HUES64 (cell line): ENCODE data around the gene CATSPERE.
"Not testable (repeated sequence)": the region's sequence is repeated elsewhere in the genome, so short reads cannot be mapped to it uniquely, and the experiment has no call there.

Experiments used
- H3K27ac ChIP-seq: 2 replicates; pipeline ENCODE4 v1.7.0; 2013; ENCODE audit warnings: low read depth, low read length, inconsistent platforms
- H3K27me3 ChIP-seq: 2 replicates; pipeline ENCODE4 v1.6.1; 2013; ENCODE audit warnings: mild to moderate bottlenecking, low read length; ENCODE audit not compliant: insufficient read depth
- H3K36me3 ChIP-seq: 2 replicates; pipeline ENCODE4 v1.6.1; 2013; ENCODE audit warnings: mild to moderate bottlenecking, low read length; ENCODE audit not compliant: insufficient read depth
- H3K4me1 ChIP-seq: 2 replicates; pipeline ENCODE4 v1.6.1; 2013; ENCODE audit warnings: mild to moderate bottlenecking, low read length, moderate library complexity; ENCODE audit not compliant: insufficient read depth
- H3K4me3 ChIP-seq: 2 replicates; pipeline ENCODE4 v1.5.1; 2013; ENCODE audit warnings: mild to moderate bottlenecking, low read length, moderate library complexity
- H3K9ac ChIP-seq: 2 replicates; pipeline ENCODE4 v1.6.1; 2013; ENCODE audit warnings: mild to moderate bottlenecking, low read depth, low read length
- H3K9me3 ChIP-seq: 2 replicates; pipeline ENCODE4 v1.6.1; 2013; ENCODE audit warnings: low read depth, low read length; ENCODE audit not compliant: insufficient read depth
- WGBS: fragments of 150-250, 120-280 bp; methylation state at CpG from one replicate; pipeline ENCODE4 v1.1.7; 2013; ENCODE audit warnings: missing lambda C conversion rate; 5-methylcytosine and 5-hydroxymethylcytosine counted together

The CATSPERE gene

GRCh38 chr1:244450597-244451538, 10.2 kb upstream of the CATSPERE start:
- H3K4me3 ChIP-seq = peak overlapping the region; percentile 94
- 3% methylated on average over 41 of the region's 41 CpGs for WGBS
- H3K4me1 ChIP-seq = peaks cover 69% of the 10 kb centered on the region
- no peaks in the 10 kb centered on the region for H3K9me3 ChIP-seq
- no peaks in the 10 kb centered on the region for H3K27me3 ChIP-seq
- H3K27ac ChIP-seq = peak overlapping the region; percentile 91
- peak overlapping the region; percentile 88 for H3K9ac ChIP-seq
- H3K36me3 ChIP-seq = peaks cover 20% of the 10 kb centered on the region

- H3K27ac ChIP-seq = peak within 1 kb of the TSS; percentile 91
Measured at GRCh38 chr1:244451539-244451950, 9.5 kb upstream of the CATSPERE start, which contains the start of gene ADSS2. ADSS2 (minus strand) TSS chr1:244451909; CDS start chr1:244451817, 92 bp downstream.

GRCh38 chr1:244451951-244452795, 8.9 kb upstream of the CATSPERE start:
- H3K9ac ChIP-seq = 0 out of 2 replicates have a peak overlapping the region, but pooled peaks have one; percentile 19
- no peaks in the 10 kb centered on the region for H3K27me3 ChIP-seq
- peak overlapping the region; percentile 94 for H3K4me3 ChIP-seq
- peak overlapping the region; percentile 7; the same call in 1 of the 2 replicates for H3K27ac ChIP-seq
- WGBS = 4% methylated on average over 45 of the region's 47 CpGs
- H3K9me3 ChIP-seq = no peaks in the 10 kb centered on the region
- H3K36me3 ChIP-seq = peaks cover 20% of the 10 kb centered on the region
- H3K4me1 ChIP-seq = peaks cover 63% of the 10 kb centered on the region

More at GRCh38 chr1:244451539-244451950, 9.5 kb upstream of the CATSPERE start, which contains the start of gene ADSS2:
- H3K27me3 ChIP-seq = no peaks in the 10 kb centered on the region
- peaks cover 20% of the 10 kb centered on the region for H3K36me3 ChIP-seq
- peak within 1 kb of the TSS; percentile 94 for H3K4me3 ChIP-seq
- H3K9ac ChIP-seq = peak within 1 kb of the TSS; percentile 88
- no peaks in the 10 kb centered on the region for H3K9me3 ChIP-seq
- peaks cover 69% of the 10 kb centered on the region for H3K4me1 ChIP-seq
- under 1% methylated on average over 45 of the region's 45 CpGs for WGBS

GRCh38 chr1:244454412-244454811, 6.7 kb upstream of the CATSPERE start:
- peak overlapping the region; percentile 62 for H3K27ac ChIP-seq
- 73% methylated on average over 6 of the region's 6 CpGs for WGBS
- H3K4me3 ChIP-seq = no peak overlapping the region; the same call in 1 of the 2 replicates
- H3K9me3 ChIP-seq = peaks cover 12% of the 10 kb centered on the region; the same call in 1 of the 2 replicates
- H3K27me3 ChIP-seq = no peaks in the 10 kb centered on the region
- peak overlapping the region; percentile 61 for H3K9ac ChIP-seq
- peaks cover 41% of the 10 kb centered on the region for H3K4me1 ChIP-seq
- H3K36me3 ChIP-seq = peaks cover 8% of the 10 kb centered on the region

- no peaks in the 10 kb centered on the region for H3K36me3 ChIP-seq
- no peak overlapping the region for H3K9ac ChIP-seq
- 91% methylated on average over 1 of the region's 1 CpG for WGBS
- no peak overlapping the region for H3K4me3 ChIP-seq
- H3K9me3 ChIP-seq = peaks cover 12% of the 10 kb centered on the region; the same call in 1 of the 2 replicates
- H3K27me3 ChIP-seq = no peaks in the 10 kb centered on the region
- peaks cover 30% of the 10 kb centered on the region for H3K4me1 ChIP-seq
- no peak overlapping the region for H3K27ac ChIP-seq
Measured at GRCh38 chr1:244456586-244456985, 4.5 kb upstream of the CATSPERE start.

- H3K36me3 ChIP-seq = no peaks in the 10 kb centered on the region
- no peak overlapping the region for H3K27ac ChIP-seq
- H3K9me3 ChIP-seq = peaks cover 12% of the 10 kb centered on the region; the same call in 1 of the 2 replicates
- no peaks in the 10 kb centered on the region for H3K27me3 ChIP-seq
- H3K4me1 ChIP-seq = peaks cover 27% of the 10 kb centered on the region
- H3K9ac ChIP-seq = no peak overlapping the region
- H3K4me3 ChIP-seq = no peak overlapping the region
- 98% methylated on average over 4 of the region's 4 CpGs for WGBS
Measured at GRCh38 chr1:244458781-244459180, 2.3 kb upstream of the CATSPERE start.

GRCh38 chr1:244460197-244460596, 876 bp upstream of the CATSPERE start:
- Histone ChIP-seq H3K27ac (no peak overlapping the region), H3K9me3 (peaks cover 12% of the 10 kb centered on the region; the same call in 1 of the 2 replicates), H3K36me3 (no peaks in the 10 kb centered on the region), H3K9ac (no peak overlapping the region), H3K27me3 (no peaks in the 10 kb centered on the region), H3K4me3 (no peak overlapping the region), H3K4me1 (peaks cover 13% of the 10 kb centered on the region)
- 95% methylated on average over 4 of the region's 4 CpGs for WGBS

- Histone ChIP-seq H3K4me1 (no peaks in the 10 kb centered on the region), H3K9me3 (no peaks in the 10 kb centered on the region; the same call in 1 of the 2 replicates), H3K27me3 (no peaks in the 10 kb centered on the region), H3K4me3 (no peak overlapping the region), H3K36me3 (no peaks in the 10 kb centered on the region), H3K9ac (no peak overlapping the region), H3K27ac (no peak overlapping the region)
- 71% methylated on average over 1 of the region's 2 CpGs for WGBS
Measured at GRCh38 chr1:244466724-244467123, 5.7 kb downstream of the CATSPERE start.

GRCh38 chr1:244473059-244473605, 12.1 kb downstream of the CATSPERE start:
- H3K4me3 ChIP-seq = no peak overlapping the region
- no peaks in the 10 kb centered on the region; the same call in 1 of the 2 replicates for H3K9me3 ChIP-seq
- H3K27ac ChIP-seq = no peak overlapping the region
- H3K9ac ChIP-seq = no peak overlapping the region
- H3K27me3 ChIP-seq = no peaks in the 10 kb centered on the region
- WGBS = 98% methylated on average over 6 of the region's 6 CpGs
- no peaks in the 10 kb centered on the region for H3K36me3 ChIP-seq
- no peaks in the 10 kb centered on the region for H3K4me1 ChIP-seq

GRCh38 chr1:244484971-244485370, 23.9 kb downstream of the CATSPERE start:
- H3K9me3 ChIP-seq, H3K4me3 ChIP-seq, H3K4me1 ChIP-seq, H3K9ac ChIP-seq, H3K27me3 ChIP-seq, H3K27ac ChIP-seq, H3K36me3 ChIP-seq: not testable (repeated sequence)
- 100% methylated on average over 1 of the region's 3 CpGs for WGBS
